Endothelial cell (in vitro differentiated cells): ENCODE measurements around the gene RBBP8. TPM values are rescaled to one million over a fixed set of nuclear protein-coding genes. Genes with fewer than 3 reads are reported as not detected.
"Not testable (repeated sequence)": the region's sequence is repeated elsewhere in the genome, so short reads cannot be mapped to it uniquely, and the experiment has no call there.

ENCODE experiments used
- DNase-seq: peaks from one replicate; pipeline ENCODE4 v3.0.0; 2021; ENCODE audit warnings: low spot score
- H3K27ac Mint-ChIP-seq: one replicate; pipeline ENCODE4 v1.8.0; 2021; ENCODE audit warnings: mixed read lengths, inconsistent platforms; ENCODE audit not compliant: unreplicated experiment
- H3K27me3 Mint-ChIP-seq: one replicate; pipeline ENCODE4 v1.8.0; 2021; ENCODE audit warnings: mild to moderate bottlenecking, moderate library complexity, mixed read lengths, inconsistent platforms; ENCODE audit not compliant: unreplicated experiment
- H3K36me3 Mint-ChIP-seq: one replicate; pipeline ENCODE4 v1.8.0; 2021; ENCODE audit warnings: mild to moderate bottlenecking, low read depth, mixed read lengths, inconsistent platforms; ENCODE audit not compliant: unreplicated experiment
- H3K4me1 Mint-ChIP-seq: one replicate; pipeline ENCODE4 v1.8.0; 2021; ENCODE audit warnings: mild to moderate bottlenecking, mixed read lengths, inconsistent platforms; ENCODE audit not compliant: unreplicated experiment
- H3K4me3 Mint-ChIP-seq: one replicate; pipeline ENCODE4 v1.8.0; 2021; ENCODE audit warnings: mild to moderate bottlenecking, mixed read lengths, inconsistent platforms; ENCODE audit not compliant: unreplicated experiment
- H3K9me3 Mint-ChIP-seq: one replicate; pipeline ENCODE4 v1.8.0; 2021; ENCODE audit warnings: mixed read lengths, inconsistent platforms; ENCODE audit not compliant: unreplicated experiment
- CTCF ChIP-seq: fragments of 200-600 bp; sonication (generic); IDR thresholded peaks from one replicate; pipeline ENCODE4 v1.5.0; 2021; ENCODE audit warnings: antibody characterized with exemption; ENCODE audit not compliant: unreplicated experiment
- total RNA-seq: library from RNA; stranded (reverse); fragmentation: NEBNext Ultra II Directional; extraction: Animal tissue kit (Norgen Biotek cat#: 25700); gene quantifications from one replicate; pipeline ENCODE4 v1.2.1, GENCODE V29; 2021; ENCODE audit not compliant: unreplicated experiment

RBBP8 gene
- total RNA-seq, 1 donor from 2014 or later: 27.0 TPM

GRCh38 chr18:22902093-22902492 is 31.0 kb upstream of the RBBP8 start:
- H3K9me3 Mint-ChIP-seq: no peaks in the 10 kb centered on the region
- no peaks in the 10 kb centered on the region for H3K4me1 Mint-ChIP-seq
- H3K27me3 Mint-ChIP-seq: no peaks in the 10 kb centered on the region
- no peak for TF ChIP-seq CTCF
- peaks cover 5% of the 10 kb centered on the region for H3K36me3 Mint-ChIP-seq
- H3K27ac Mint-ChIP-seq: no peak overlapping the region
- no peak overlapping the region for H3K4me3 Mint-ChIP-seq
- DNase-seq: no peak

DNA sequence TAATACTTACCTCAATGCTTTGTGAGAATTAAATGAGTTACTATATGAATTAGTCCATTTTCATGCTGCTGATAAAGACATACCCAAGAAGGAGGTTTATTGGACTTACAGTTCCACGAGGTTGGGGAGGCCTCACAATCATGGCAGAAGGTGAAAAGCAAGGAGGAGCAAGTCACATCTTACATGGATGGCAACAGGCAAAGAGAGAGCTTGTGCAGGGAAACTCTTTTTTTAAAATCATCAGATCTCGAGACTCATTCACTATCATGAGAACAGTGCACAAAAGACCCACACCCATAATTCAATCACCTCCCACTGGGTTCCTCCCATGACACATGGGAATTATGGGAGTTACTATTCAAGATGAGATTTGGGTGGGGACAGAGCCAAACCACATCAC is 29.9 kb upstream of the RBBP8 start:
- H3K36me3 Mint-ChIP-seq, H3K4me1 Mint-ChIP-seq, H3K27ac Mint-ChIP-seq, DNase-seq, H3K4me3 Mint-ChIP-seq, H3K27me3 Mint-ChIP-seq, H3K9me3 Mint-ChIP-seq: not testable (repeated sequence)

DNA sequence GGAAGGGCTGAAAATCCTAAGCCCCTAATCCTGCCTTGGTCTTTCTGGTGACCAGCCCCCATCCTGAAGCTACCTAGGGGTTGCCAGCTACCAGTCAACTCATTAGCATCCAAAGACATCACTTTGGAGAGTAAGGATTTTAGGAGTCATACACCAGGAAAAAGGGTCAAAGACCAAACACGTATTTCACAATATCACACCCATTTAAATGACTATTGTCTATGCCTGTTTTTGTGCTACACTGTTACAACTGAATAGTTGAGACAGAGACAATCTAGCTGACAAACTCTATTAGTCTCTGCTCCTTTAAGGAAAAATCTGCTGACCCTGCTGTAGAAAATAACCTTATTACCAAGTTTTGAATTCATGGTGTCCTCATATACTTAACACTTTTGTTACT is 21.0 kb upstream of the RBBP8 start:
- no peaks in the 10 kb centered on the region for H3K27me3 Mint-ChIP-seq
- no peaks in the 10 kb centered on the region for H3K4me1 Mint-ChIP-seq
- no peak overlapping the region for H3K27ac Mint-ChIP-seq
- H3K4me3 Mint-ChIP-seq: no peak overlapping the region
- no peak for TF ChIP-seq CTCF
- H3K36me3 Mint-ChIP-seq: no peaks in the 10 kb centered on the region
- DNase-seq: no peak
- H3K9me3 Mint-ChIP-seq: no peaks in the 10 kb centered on the region

DNA sequence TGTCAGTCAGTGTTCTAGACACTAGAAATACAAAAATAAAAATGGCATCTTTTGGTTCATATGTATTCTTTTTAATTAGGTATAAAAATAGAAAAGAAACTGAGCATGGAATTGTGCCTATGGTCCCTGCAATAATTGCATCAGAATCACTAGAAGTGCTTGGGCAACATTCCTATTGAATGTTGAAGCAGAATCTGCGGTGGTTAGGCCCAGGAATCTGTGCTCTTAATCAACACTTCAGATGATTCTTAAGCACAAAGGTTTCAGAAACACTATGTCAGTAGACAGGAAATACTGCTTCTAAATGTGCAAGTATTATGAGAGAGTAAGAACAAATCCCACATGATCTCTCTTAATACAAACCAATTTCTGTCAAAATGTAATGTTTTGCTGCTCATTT is 20.3 kb upstream of the RBBP8 start:
- DNase-seq: no peak
- H3K4me1 Mint-ChIP-seq: no peaks in the 10 kb centered on the region
- no peaks in the 10 kb centered on the region for H3K27me3 Mint-ChIP-seq
- no peak for TF ChIP-seq CTCF
- no peak overlapping the region for H3K27ac Mint-ChIP-seq
- H3K4me3 Mint-ChIP-seq: no peak overlapping the region
- H3K36me3 Mint-ChIP-seq: no peaks in the 10 kb centered on the region
- H3K9me3 Mint-ChIP-seq: no peaks in the 10 kb centered on the region

- no peaks in the 10 kb centered on the region for H3K4me1 Mint-ChIP-seq
- H3K4me3 Mint-ChIP-seq: no peak overlapping the region
- no peaks in the 10 kb centered on the region for H3K27me3 Mint-ChIP-seq
- no peak for DNase-seq
- no peaks in the 10 kb centered on the region for H3K36me3 Mint-ChIP-seq
- H3K9me3 Mint-ChIP-seq: no peaks in the 10 kb centered on the region
- TF ChIP-seq CTCF: no peak
- no peak overlapping the region for H3K27ac Mint-ChIP-seq
These were observed 19.3 kb upstream of the RBBP8 start for GRCh38 chr18:22913861-22914260.

GRCh38 chr18:22914633-22915032 is 18.5 kb upstream of the RBBP8 start:
- Mint-ChIP-seq H3K36me3 (no peaks in the 10 kb centered on the region), H3K4me3 (no peak overlapping the region), H3K4me1 (no peaks in the 10 kb centered on the region), H3K27me3 (no peaks in the 10 kb centered on the region), H3K9me3 (no peaks in the 10 kb centered on the region), H3K27ac (no peak overlapping the region)
- no peak for DNase-seq
- TF ChIP-seq CTCF: no peak
